Endodermal cell (in vitro differentiated cells): ENCODE data around the gene CADM1. TPM values are rescaled to one million over a fixed set of nuclear protein-coding genes. Genes with fewer than 3 reads are reported as not detected.
A peak's percentile ranks its signal among the peaks of the same experiment; 100 is the strongest.

Experiments
- DNase-seq: peaks from one replicate; pipeline ENCODE4 v3.0.0-alpha.2; 2017
- H3K27ac ChIP-seq: 2 replicates; pipeline ENCODE4 v1.5.1; 2013; ENCODE audit warnings: mild to moderate bottlenecking, low read depth, low read length, moderate library complexity
- H3K27me3 ChIP-seq: 2 replicates; pipeline ENCODE4 v1.6.1; 2013; ENCODE audit warnings: mild to moderate bottlenecking, low read length, moderate library complexity; ENCODE audit not compliant: insufficient read depth, control insufficient read depth, poor library complexity, severe bottlenecking
- H3K36me3 ChIP-seq: 2 replicates; pipeline ENCODE4 v1.7.0; 2013; ENCODE audit warnings: mild to moderate bottlenecking, low read length, moderate library complexity; ENCODE audit not compliant: control insufficient read depth, insufficient read depth
- H3K4me1 ChIP-seq: one replicate; pipeline ENCODE4 v1.7.0; 2013; ENCODE audit warnings: low read length; ENCODE audit not compliant: control insufficient read depth, insufficient read depth
- H3K4me3 ChIP-seq: 2 replicates; pipeline ENCODE4 v1.5.1; 2013; ENCODE audit warnings: mild to moderate bottlenecking, low read length, moderate library complexity
- H3K9ac ChIP-seq: 2 replicates; pipeline ENCODE4 v1.6.1; 2013; ENCODE audit warnings: mild to moderate bottlenecking, low read length, moderate library complexity; ENCODE audit not compliant: poor library complexity, severe bottlenecking; ENCODE audit errors: extremely low read depth
- H3K9me3 ChIP-seq: 2 replicates; pipeline ENCODE4 v1.6.1; 2013; ENCODE audit warnings: mild to moderate bottlenecking, low read length, moderate library complexity; ENCODE audit not compliant: control insufficient read depth
- H3K27ac Mint-ChIP-seq: 2 replicates; pipeline ENCODE4 v1.8.0; 2020; ENCODE audit warnings: mixed read lengths
- H3K27me3 Mint-ChIP-seq: 2 replicates; pipeline ENCODE4 v1.8.0; 2021; ENCODE audit warnings: mild to moderate bottlenecking, mixed read lengths; ENCODE audit not compliant: insufficient read depth
- H3K36me3 Mint-ChIP-seq: 2 replicates; pipeline ENCODE4 v1.8.0; 2020; ENCODE audit warnings: low read depth, mixed read lengths
- H3K4me1 Mint-ChIP-seq: 2 replicates; pipeline ENCODE4 v1.8.0; 2020; ENCODE audit warnings: mixed read lengths
- H3K4me3 Mint-ChIP-seq: 2 replicates; pipeline ENCODE4 v1.8.0; 2020; ENCODE audit warnings: mild to moderate bottlenecking, moderate library complexity, mixed read lengths
- H3K9me3 Mint-ChIP-seq: 2 replicates; pipeline ENCODE4 v1.8.0; 2020; ENCODE audit warnings: mild to moderate bottlenecking, mixed read lengths
- CTCF ChIP-seq: fragments of 200-600 bp; sonication (generic); conservative IDR thresholded peaks from 2 replicates; pipeline ENCODE4 v1.5.0; 2021; ENCODE audit warnings: antibody characterized with exemption, mild to moderate bottlenecking
- WGBS, 2 experiments: methylation state at CpG; one replicate each; pipeline versions ENCODE4 v1.1.5 to v1.1.7; 2013; ENCODE audit warnings: missing lambda C conversion rate in 2 of 2, mixed read lengths in 1 of 2; ENCODE audit not compliant: insufficient coverage in 1 of 2, insufficient read length in 1 of 2; 5-methylcytosine and 5-hydroxymethylcytosine counted together
- total RNA-seq, 2 donors: library from RNA; stranded (reverse); fragmentation: NEBNext Ultra II Directional in 1 of 2; extraction: Animal tissue kit (Norgen Biotek cat#: 25700) in 1 of 2; gene quantifications; 2 replicates in 1 of 2; 3 replicates in 1 of 2; pipeline ENCODE4 v1.2.1, GENCODE V29; 2021

CADM1 gene
- total RNA-seq, 2 donors from 2014 or later: 76.3 to 88.2 TPM

- Mint-ChIP-seq H3K4me3 (no peak overlapping the region), H3K27me3 (peaks cover 9% of the 10 kb centered on the region), H3K9me3 (no peaks in the 10 kb centered on the region), H3K36me3 (no peaks in the 10 kb centered on the region), H3K4me1 (peaks cover 32% of the 10 kb centered on the region), H3K27ac (no peak overlapping the region)
- H3K4me1 ChIP-seq: peaks cover 17% of the 10 kb centered on the region
- H3K9ac ChIP-seq: no peak overlapping the region
- H3K4me3 ChIP-seq: peak overlapping the region; percentile 98
- DNase-seq: no peak
- no peaks in the 10 kb centered on the region for H3K36me3 ChIP-seq
- WGBS, 2 experiments: 43 to 57% methylated on average over 6 to 13 of the region's 14 CpGs
- peaks cover 30% of the 10 kb centered on the region for H3K27me3 ChIP-seq
- H3K27ac ChIP-seq: peak overlapping the region; percentile 22
- H3K9me3 ChIP-seq: no peaks in the 10 kb centered on the region
- no peak for TF ChIP-seq CTCF
These were observed 3.4 kb downstream of the CADM1 start for GRCh38 chr11:115500547-115501501.

GRCh38 chr11:115499891-115500290 lies 4.3 kb downstream of the CADM1 start:
- Histone ChIP-seq H3K36me3 (no peaks in the 10 kb centered on the region), H3K9ac (no peak overlapping the region), H3K4me1 (peaks cover 23% of the 10 kb centered on the region), H3K27ac (no peak overlapping the region), H3K4me3 (no peak overlapping the region), H3K9me3 (no peaks in the 10 kb centered on the region), H3K27me3 (peaks cover 27% of the 10 kb centered on the region)
- DNase-seq: no peak
- 88 to 92% methylated on average over 2 of the region's 2 CpGs for WGBS, 2 experiments
- no peak for TF ChIP-seq CTCF
- Mint-ChIP-seq H3K9me3 (no peaks in the 10 kb centered on the region), H3K36me3 (no peaks in the 10 kb centered on the region), H3K27me3 (peaks cover 4% of the 10 kb centered on the region), H3K27ac (no peak overlapping the region), H3K4me1 (peaks cover 37% of the 10 kb centered on the region), H3K4me3 (no peak overlapping the region)

- Histone ChIP-seq H3K36me3 (no peaks in the 10 kb centered on the region), H3K27me3 (peaks cover 27% of the 10 kb centered on the region), H3K9ac (no peak overlapping the region), H3K27ac (no peak overlapping the region), H3K4me3 (no peak overlapping the region), H3K4me1 (peaks cover 26% of the 10 kb centered on the region), H3K9me3 (no peaks in the 10 kb centered on the region)
- H3K4me3 Mint-ChIP-seq: no peak overlapping the region
- no peak for DNase-seq
- no peak overlapping the region for H3K27ac Mint-ChIP-seq
- peaks cover 41% of the 10 kb centered on the region for H3K4me1 Mint-ChIP-seq
- TF ChIP-seq CTCF: no peak
- H3K36me3 Mint-ChIP-seq: no peaks in the 10 kb centered on the region
- H3K27me3 Mint-ChIP-seq: peaks cover 4% of the 10 kb centered on the region
- 96 to 97% methylated on average over 3 to 4 of the region's 4 CpGs for WGBS, 2 experiments
- no peaks in the 10 kb centered on the region for H3K9me3 Mint-ChIP-seq
These were observed 4.9 kb downstream of the CADM1 start for GRCh38 chr11:115499241-115499799.
